RCC 7860 (cell line): ENCODE measurements around the gene CCDC78.
A peak's percentile ranks its signal among the peaks of the same experiment; 100 is the strongest.

Experiments used
- DNase-seq: peaks from one replicate; pipeline ENCODE4 v3.0.0-alpha.2; 2015; ENCODE audit warnings: low spot score
- FAIRE-seq: peaks from 2 replicates; lab custom pipeline; 2012; peaks lifted over from hg19 to GRCh38; lab: Jason Lieb, UNC

The CCDC78 gene

DNA sequence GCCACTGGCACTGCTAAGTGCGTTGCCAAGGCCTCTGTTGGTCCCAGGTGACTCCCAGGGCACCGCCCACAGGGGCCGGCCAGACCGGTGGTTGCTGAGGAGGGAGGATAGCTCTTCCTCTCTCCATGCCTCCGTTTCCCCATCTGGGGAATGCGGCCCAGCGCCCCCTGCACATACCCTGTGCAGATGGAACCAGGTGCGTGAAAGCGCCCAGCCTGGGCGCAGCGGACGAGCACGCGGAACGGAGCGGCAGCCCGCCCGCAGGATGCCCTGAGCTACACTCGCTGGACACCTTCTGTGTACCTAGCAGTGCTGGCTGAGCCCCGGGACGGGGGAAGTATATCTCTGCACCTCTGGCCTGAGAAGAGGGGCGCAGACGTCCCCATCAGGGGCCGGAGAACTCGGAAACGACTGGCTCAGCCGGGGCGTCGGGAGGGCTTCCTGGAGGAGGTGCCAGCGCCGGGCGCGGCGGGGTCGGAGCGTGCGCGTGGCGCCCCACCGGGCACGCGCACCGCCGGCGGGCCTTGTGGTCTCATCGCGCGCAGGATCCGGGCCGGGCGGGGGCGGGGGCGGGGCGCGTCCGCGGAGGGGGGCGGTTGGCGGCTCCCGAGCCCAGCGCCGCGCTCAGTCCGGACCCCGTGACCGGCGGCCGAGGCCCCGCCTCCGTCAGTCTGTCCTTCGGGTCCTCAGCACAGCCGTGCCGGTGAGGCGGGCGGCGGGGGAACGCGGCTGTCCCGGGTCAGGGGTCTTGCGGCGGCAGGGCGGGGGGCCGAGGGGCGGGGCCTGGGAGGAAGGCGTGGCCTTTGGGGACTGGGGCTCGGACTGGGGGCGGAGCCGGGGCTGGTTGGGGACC, at the start of gene CCDC78, which contains the start of gene HAGHL:
TSS of gene CCDC78 (minus strand) at position 6 of the 853 bp plus-strand sequence. CDS start 76 bp downstream, outside the sequence.
TSS of gene HAGHL (plus strand) at position 669 of the 853 bp plus-strand sequence. CDS start 404 bp downstream, outside the sequence.
- peak; percentile 40 for DNase-seq
- FAIRE-seq, result no peak

DNA sequence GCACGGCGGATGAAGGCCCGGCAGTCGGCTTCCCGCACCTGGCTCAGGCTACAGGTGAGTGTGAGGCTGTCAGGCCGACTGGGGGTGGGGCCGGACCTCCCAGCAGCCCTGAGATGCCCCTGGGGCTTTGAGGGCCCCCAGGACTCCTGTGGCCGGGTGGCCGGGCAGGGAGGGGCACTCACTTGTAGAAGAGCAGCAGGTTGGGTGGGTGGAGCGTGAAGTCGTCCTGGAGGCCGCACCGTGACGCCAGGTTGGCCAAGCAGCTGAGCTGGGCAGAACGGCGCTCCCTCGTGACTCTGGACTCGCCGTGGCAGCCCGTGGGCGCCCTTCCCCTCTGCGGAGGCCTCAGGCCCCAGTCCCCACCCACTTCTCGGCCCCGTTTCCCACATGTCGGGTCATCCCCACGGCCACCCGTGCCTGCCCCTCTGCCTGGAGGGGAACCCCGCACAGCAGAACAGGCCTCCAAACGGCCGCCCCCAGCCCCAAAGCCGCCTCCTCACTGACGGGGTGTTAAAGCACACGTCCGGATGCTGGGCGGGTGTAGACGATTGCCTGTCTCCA, 49.1 kb upstream of the CCDC78 start:
- FAIRE-seq (no peak), DNase-seq (no peak)

DNA sequence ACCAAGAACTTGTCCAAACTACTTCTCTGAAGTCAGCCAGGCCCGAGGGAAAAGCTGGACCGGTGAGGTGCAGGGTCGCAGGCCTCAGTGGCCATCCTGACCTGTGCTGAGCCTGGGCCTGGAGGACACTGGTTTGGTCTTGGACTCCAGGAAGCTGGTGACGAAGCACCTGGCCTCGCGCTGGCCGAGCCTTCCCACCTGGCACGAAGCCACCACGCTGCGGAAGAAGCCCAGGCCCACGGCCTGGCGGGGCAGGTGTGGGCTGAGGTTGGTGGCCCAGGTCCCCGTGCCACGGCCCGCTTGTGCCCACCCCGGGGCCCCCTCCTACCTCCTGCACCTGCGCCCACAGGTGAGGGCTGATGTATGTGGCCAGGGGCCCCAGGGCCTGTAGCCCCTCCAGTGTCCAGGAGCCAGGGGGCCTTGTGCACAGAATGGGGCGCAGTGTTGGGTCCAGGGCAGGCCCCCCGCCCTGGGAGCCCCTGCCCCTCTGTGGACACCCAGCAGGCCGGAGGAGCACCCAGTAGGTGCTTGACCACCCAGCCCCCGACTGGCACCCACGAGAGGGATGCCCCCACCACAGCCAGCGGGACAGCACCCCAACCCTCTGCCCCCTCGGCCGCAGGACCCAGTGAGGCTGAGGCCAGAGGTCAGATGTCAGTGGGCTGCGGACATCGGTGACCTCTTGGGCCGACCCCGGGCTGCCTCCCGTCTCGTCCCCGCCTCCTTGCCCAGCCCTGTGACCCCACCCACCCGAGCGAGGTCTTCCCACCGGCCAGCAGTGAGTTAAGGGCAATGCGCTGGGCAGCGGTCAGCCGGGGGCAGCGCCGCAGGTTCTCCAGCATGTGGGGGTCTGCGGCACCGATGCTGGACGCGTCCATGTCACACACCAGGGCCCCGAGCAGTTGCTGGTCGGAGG, 48.1 kb upstream of the CCDC78 start:
- FAIRE-seq (no peak), DNase-seq (no peak)

DNA sequence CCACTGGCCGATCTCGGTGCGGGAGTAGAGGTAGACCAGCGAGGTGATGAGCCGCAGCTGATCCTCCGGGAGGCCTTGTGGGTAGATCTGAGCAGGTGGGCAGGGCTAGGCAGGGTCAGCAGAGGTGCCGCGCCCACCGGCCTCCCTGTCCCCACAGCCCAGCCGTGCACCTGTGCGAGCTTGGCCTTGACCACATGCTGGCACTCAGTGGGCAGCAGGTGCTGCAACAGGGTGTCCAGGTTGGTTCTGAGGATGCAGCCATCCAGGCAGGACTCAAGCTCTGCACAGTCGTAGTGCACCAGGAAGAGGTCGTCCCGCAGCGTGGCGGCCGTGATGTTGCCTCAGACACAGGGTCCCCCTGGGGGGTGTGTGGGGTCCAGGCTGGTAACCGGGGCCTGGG, 46.7 kb upstream of the CCDC78 start:
- no peak for FAIRE-seq
- no peak for DNase-seq

DNA sequence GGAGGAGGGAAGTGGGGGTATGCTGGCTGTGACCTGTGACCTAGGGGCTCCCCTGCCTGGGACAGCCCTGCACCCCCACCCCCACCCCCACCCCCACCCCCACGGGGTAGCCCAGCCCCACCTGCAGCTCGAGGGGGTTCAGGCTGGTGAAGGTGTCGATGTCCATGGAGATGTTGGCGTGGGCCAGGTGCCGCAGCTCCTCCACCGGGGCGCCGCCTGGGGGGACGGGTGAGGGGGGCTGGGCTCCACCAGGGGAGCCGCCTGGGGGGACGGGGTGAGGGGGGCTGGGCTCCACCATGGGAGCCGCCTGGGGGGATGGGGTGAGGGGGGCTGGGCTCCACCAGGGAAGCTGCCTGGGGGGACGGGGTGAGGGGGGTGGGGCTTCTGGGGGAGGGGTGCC, 44.2 kb upstream of the CCDC78 start:
- FAIRE-seq (no peak), DNase-seq (no peak)

DNA sequence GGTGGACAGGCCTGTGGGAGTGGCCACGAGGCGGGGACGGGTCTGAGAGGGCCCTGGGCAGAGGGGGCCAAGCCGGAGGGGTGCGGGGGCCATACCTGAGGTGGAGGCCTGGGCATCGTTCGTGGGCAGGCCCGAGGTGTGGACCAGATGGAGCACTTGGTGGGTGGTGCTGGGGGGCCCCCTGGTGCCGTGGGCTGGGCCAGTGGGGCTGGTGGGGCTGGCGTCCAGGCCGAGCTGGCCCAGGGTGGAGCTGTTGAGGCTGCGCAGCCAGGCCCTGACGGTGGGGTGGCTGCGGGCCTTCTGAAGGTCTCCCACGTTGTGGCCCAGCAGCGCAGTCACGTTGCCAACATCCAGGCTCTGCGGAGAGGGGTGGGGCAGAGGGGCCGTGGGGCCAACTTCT, 43.7 kb upstream of the CCDC78 start:
- FAIRE-seq, result no peak

DNA sequence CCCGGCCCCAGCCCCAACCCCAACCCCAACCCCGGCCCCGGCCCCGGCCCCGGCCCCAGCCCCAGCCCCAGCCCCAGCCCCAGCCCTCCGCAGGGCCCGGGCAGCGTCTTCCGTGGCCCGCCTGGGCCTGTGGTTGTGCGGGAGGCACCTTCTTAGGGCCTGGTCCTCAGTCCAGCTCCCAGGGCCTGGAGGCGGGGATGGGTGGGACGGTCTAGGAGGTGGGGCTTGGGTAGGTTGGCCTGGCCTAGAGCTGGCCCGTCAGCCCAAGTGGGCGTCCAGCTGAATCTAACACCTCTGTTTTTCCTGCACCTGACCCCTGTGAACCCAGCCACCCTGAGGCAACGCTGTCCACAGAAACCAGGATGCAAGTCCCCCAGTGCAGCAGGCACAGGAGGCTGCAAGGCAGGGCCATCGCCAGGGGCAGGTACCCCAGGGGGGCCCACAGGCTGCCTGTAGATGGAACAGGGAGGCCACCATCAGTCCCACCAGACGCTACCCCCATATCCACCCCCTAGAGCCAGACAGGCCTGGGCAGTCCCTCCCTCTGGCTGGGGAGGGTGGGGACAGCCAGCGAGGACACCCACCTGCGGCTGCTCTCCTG, 43.0 kb upstream of the CCDC78 start:
- FAIRE-seq (no peak), DNase-seq (no peak)

More for the DNA sequence above, 43.7 kb upstream of the CCDC78 start:
- DNase-seq, result no peak

DNA sequence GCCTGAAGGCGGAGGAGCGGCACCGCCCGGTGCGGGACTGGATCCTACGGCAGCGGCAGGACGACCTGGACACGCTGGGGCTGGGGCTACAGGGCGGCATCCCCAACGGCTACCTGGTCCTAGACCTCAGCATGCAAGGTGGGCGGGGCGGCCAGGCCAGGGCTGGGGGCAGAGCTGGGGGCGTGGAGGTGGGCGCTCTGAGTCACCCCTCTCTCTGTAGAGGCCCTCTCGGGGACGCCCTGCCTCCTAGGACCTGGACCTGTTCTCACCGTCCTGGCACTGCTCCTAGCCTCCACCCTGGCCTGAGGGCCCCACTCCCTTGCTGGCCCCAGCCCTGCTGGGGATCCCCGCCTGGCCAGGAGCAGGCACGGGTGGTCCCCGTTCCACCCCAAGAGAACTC, 42.2 kb upstream of the CCDC78 start:
- FAIRE-seq (no peak), DNase-seq (no peak)

DNA sequence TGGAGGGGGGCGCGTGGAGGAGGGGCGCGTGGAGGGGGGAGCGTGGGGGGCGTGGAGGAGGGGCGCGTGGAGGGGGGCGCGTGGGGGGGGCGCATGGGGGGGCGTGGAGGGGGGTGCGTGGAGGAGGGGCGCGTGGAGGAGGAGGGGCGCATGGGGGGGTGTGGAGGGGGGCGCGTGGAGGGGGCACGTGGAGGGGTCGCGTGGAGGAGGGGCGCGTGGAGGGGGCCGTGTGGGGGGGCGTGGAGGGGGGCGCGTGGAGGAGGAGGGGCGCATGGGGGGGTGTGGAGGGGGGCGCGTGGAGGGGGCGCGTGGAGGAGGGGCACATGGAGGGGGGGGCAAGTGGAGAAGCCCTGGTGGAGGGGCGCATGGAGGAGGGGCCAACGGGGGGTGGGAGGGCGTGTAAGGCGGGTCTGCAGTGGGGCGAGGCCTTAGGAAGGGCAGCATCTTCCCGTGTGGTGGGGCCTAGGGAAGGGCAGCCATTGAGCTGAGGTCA, 41.5 kb upstream of the CCDC78 start:
- DNase-seq (no peak), FAIRE-seq (no peak)

DNA sequence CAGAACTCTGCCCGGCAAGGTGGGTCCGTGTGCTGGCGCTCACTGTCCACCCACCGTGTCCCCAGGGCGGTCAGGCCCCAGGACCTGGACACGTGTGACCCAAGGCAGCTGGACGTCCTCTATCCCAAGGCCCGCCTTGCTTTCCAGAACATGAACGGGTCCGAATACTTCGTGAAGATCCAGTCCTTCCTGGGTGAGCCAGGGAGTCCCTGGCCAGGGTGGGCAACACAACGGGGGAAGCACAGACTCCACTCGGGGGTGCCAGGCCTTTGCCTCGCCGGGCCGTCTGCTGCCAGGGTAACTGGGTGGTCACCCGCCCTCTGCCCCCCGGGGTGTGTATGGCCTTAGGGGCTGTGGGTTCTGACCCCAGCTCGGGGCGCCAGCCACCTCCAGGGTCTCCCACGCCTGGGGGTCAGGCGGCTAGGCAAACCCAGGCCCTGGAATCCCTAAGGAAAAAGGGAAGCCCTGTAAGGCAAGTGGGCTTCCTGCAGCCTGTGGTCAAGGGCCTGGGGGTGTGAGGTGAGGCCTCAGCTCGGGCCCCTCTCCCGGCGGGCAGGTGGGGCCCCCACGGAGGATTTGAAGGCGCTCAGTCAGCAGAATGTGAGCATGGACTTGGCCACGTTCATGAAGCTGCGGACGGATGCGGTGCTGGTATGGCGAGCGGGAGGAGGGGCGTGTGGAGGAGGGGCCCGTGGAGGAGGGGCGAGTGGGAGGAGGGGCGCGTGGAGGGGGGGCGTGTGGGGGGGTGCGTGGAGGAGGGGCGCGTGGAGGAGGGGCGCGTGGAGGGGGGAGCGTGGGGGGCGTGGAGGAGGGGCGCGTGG, 40.8 kb upstream of the CCDC78 start:
- no peak for FAIRE-seq
- DNase-seq, result no peak

DNA sequence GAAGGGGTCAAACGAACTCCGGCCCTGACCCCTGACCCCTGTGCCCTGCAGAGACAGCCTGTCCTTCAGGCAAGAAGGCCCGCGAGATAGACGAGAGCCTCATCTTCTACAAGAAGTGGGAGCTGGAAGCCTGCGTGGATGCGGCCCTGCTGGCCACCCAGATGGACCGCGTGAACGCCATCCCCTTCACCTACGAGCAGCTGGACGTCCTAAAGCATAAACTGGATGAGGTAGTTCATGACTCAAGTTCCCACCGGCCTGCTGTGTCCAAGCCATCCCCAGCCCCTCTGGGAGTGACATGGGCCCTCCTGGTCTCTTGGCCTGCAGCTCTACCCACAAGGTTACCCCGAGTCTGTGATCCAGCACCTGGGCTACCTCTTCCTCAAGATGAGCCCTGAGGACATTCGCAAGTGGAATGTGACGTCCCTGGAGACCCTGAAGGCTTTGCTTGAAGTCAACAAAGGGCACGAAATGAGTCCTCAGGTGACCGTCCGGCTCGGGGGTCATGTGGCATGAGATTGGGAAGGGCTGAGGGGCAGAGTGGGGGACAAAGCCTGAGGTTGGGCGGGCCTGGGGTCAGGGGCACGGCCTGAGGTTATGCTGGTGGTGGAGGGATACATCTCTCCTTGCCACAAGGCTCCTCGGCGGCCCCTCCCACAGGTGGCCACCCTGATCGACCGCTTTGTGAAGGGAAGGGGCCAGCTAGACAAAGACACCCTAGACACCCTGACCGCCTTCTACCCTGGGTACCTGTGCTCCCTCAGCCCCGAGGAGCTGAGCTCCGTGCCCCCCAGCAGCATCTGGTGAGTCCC, 40.0 kb upstream of the CCDC78 start:
- DNase-seq (no peak), FAIRE-seq (no peak)

DNA sequence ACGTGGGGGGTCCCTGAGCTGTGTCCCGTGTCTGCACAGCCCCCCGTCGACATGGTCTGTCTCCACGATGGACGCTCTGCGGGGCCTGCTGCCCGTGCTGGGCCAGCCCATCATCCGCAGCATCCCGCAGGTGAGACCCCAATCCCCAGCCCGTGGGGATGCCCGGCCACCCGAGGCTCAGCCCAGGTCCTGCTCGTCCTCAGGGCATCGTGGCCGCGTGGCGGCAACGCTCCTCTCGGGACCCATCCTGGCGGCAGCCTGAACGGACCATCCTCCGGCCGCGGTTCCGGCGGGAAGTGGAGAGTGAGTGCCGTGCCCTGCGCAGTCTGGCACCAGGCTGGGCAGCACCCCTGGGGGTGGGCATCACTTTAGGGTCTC, 39.2 kb upstream of the CCDC78 start:
- no peak for FAIRE-seq
- no peak for DNase-seq

DNA sequence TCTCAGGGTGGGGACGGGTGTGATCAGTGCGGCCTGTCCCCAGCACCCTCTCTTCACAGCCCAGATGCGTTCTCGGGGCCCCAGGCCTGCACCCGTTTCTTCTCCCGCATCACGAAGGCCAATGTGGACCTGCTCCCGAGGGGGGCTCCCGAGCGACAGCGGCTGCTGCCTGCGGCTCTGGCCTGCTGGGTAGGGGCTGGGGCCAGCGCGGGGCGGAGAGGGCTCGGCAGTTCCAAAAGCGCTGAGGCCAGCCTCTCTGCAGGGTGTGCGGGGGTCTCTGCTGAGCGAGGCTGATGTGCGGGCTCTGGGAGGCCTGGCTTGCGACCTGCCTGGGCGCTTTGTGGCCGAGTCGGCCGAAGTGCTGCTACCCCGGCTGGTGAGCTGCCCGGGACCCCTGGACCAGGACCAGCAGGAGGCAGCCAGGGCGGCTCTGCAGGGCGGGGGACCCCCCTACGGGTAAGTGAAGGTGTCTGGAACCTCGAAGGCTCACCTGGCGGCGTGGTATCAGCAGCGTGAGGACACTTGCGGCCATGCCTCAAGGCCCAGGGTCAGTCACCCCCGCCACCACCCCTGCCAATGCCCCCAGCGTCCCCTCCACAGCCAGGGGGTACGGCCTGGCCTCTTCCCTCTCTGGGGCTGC, 38.7 kb upstream of the CCDC78 start:
- FAIRE-seq (no peak), DNase-seq (no peak)

DNA sequence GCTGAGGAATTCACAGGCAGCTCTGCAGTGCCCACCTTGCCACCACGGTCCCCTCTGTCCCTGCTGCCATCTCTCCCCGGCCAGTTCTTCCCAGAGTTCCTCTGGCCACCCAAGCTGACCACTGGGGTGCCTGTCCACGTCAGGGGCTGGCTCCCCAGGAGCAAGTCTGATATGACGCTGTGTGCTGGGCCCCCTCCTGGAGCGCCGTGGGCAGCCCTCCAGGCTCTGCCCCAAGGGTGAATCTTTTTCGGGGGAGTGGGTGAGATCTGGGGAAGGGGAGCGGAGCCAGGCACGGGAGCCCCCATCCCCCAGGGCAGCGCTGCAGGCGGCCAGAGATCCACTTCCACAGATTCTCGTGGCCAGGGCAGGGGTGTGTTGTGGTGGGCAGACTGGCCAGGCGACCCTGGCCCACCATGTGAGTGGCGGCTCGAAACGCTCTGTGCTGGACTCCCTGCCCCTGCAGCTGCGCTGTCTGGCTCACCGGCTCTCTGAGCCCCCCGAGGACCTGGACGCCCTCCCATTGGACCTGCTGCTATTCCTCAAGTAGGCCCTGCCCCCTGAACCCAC, 38.0 kb upstream of the CCDC78 start:
- DNase-seq (no peak), FAIRE-seq (no peak)

DNA sequence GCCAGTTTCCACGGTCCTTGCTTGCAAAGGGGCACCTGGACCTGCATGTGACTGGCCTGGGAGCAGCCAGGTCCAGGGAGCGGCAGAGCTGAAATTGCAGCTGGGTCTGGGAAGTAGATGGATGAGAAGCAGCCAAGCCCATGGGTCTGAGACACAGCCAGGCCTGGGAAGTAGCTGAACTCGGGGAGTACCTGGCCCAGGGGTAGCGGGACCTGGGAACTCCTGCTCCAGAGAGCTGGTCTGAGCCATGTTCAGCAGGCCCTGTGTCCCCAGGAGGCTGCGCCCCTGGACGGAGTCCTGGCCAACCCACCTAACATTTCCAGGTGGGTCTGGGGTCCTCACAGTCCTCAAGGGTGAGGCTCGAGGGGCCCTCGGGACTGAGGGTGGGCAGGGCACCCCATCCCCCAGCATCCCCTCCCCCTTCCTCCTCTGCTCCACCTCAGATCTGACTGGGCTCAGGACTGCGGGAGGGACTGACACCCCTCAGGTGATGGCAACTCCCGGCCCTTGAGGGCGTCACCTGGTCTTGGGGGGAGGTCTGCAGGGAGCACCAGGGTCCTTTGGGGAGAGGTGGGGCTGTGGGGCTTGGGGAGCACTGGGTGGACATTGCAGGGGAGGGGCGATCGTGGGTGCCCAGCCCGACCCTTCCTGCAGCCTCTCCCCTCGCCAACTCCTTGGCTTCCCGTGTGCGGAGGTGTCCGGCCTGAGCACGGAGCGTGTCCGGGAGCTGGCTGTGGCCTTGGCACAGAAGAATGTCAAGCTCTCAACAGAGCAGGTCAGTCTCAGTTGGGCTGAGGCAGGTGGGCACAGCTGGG, 37.3 kb upstream of the CCDC78 start:
- DNase-seq (no peak), FAIRE-seq (no peak)

DNA sequence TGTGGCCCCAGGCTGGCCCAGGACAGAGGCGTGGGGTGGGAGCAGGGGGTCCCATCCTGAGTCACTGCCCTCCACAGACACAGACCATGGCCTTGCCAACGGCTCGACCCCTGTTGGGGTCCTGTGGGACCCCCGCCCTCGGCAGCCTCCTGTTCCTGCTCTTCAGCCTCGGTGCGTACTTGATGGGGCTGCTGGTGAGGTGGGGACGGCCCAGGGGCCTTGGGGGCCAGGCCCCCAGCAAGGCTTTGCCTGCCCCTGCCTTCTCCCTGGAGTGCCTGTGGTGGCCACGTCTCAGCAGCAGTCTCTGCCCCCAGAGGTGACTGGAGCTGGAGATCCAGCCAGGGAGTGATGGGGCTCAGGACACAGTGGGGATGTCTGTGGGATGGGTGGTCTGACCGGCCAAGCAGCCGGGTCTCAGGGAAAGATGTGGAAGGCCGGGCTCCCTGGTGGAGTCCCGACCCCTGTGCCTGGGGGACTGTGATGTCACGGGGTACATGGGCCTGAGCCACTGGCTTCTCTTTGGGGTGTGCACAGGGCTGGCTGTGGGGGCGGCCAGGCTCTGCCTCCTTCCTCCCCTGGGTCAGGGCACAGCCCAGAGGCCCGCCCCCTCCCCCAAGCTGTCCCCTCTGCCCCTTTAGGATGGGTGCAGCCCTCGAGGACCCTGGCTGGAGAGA, 36.5 kb upstream of the CCDC78 start:
- FAIRE-seq (no peak), DNase-seq (no peak)
